K562 (cell line): ENCODE results near the gene ZNF581.

Experiments used
- ARID4B ChIP-seq: sonication (generic); formaldehyde crosslinking; IDR thresholded peaks from 2 replicates; pipeline ENCODE4 v1.8.0; 2022; ENCODE audit warnings: mild to moderate bottlenecking, missing genetic modification reagents
- MAFF ChIP-seq: IDR thresholded peaks from 2 replicates; pipeline ENCODE4 v1.6.1; 2012; ENCODE audit warnings: low read length, improper control_type of control experiment
- MBD2 ChIP-seq: sonication (generic); IDR thresholded peaks from 2 replicates; pipeline ENCODE4 v1.6.1; 2016; ENCODE audit warnings: low read depth, borderline replicate concordance
- MYNN ChIP-seq, 2 experiments: sonication (generic); formaldehyde crosslinking in 1 of 2; IDR thresholded peaks; 2 replicates each; pipeline versions ENCODE4 v1.5.0 to v1.6.1; 2016 to 2020; ENCODE audit warnings: antibody characterized with exemption in 1 of 2, missing genetic modification reagents in 1 of 2
- POLR2A ChIP-seq: fragments of 450-650 bp; conservative IDR thresholded peaks from 2 replicates; pipeline ENCODE4 v1.6.1; 2016
- PURB ChIP-seq: sonication (generic); formaldehyde crosslinking; IDR thresholded peaks from 2 replicates; pipeline ENCODE4 v1.9.0; 2021; ENCODE audit warnings: low read depth, mild to moderate bottlenecking, missing genetic modification reagents
- RAD21 ChIP-seq, 2 experiments: fragments of 250-450 bp in 1 of 2; fragments of 450-650 bp in 1 of 2; sonication (Bioruptor Pico) in 1 of 2; formaldehyde crosslinking in 1 of 2; IDR thresholded peaks in 1 of 2; conservative IDR thresholded peaks in 1 of 2; 2 replicates each; pipeline versions ENCODE4 v1.4.0 to v1.8.0; 2020 to 2022; ENCODE audit warnings: mild to moderate bottlenecking in 2 of 2, moderate library complexity in 1 of 2
- ZBTB2 ChIP-seq: fragments of 450-650 bp; IDR thresholded peaks from 2 replicates; pipeline ENCODE4 v1.6.1; 2016; ENCODE audit warnings: antibody characterized with exemption
- ZNF197 ChIP-seq: fragments of 200-800 bp; sonication (Bioruptor generic); IDR thresholded peaks from 2 replicates; pipeline ENCODE4 v1.6.1; 2016; ENCODE audit warnings: low read depth, missing genetic modification characterization, missing compliant biosample characterization

GRCh38 chr19:55640577-55641425 lies 2.6 kb upstream of the ZNF581 start, which contains the start of gene ZNF580:
- TF ChIP-seq ZBTB2 (no peak), ZNF197 (CRISPR knock-in tag) (no peak), PURB (CRISPR knock-in tag) (no peak), MBD2 (no peak), ARID4B (CRISPR knock-in tag) (no peak), MAFF (no peak), RAD21 (CRISPR knock-in tag; conservative IDR thresholded peaks at IDR 0.05 in 1 of 2, IDR thresholded peaks at IDR 0.05 in 1 of 2) (no peak), MYNN (IDR thresholded peaks at IDR 0.05) (no peak), MYNN (CRISPR knock-in tag; IDR thresholded peaks at IDR 0.05) (no peak), POLR2A (no peak)
